Measurements from ENCODE around the gene PRR33.

PRR33 gene

DNA sequence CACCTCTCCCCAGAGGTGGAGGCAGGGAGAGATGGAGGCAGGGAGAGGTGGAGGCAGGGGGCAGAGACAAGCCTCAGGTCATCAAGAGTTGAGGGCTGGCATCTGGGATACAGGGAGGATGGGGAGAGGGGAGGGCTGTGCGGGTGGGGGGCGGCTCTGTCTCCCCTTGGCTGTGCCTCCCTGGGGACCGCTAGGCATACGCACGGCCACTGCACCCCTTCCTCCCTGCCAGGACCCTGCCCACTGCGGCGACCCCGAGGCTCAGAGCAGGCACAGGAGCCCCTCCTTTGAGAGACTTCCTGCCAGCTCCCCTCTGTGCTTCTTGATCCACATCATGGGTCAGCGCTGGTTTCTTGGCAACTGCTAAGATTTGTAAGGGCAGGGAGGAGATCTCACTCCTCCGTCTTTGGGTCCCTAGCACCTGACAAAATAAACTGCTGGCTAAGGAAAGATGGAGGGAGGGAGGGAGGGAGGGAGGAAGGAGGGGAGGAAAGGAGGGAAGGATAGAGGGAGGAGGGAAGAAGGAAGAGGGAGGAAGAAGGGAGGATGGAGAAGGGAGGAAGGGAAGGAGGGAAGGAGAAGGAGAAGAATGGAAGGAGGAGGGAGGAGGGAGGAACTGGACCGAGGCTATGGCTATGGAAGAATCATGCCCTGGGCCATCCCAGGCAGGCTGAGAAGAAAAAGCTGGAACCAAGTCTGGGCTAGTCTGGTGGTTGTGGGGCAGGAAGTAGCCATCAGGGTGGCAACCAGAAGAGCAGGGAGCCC, 18.5 kb downstream of the PRR33 start:
- TF ChIP-seq, protein P1, sequence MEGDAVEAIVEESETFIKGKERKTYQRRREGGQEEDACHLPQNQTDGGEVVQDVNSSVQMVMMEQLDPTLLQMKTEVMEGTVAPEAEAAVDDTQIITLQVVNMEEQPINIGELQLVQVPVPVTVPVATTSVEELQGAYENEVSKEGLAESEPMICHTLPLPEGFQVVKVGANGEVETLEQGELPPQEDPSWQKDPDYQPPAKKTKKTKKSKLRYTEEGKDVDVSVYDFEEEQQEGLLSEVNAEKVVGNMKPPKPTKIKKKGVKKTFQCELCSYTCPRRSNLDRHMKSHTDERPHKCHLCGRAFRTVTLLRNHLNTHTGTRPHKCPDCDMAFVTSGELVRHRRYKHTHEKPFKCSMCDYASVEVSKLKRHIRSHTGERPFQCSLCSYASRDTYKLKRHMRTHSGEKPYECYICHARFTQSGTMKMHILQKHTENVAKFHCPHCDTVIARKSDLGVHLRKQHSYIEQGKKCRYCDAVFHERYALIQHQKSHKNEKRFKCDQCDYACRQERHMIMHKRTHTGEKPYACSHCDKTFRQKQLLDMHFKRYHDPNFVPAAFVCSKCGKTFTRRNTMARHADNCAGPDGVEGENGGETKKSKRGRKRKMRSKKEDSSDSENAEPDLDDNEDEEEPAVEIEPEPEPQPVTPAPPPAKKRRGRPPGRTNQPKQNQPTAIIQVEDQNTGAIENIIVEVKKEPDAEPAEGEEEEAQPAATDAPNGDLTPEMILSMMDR (IDR thresholded peaks at IDR 0.05; ENCODE audit: borderline replicate concordance, insufficient read depth, low read depth, low read length) = no peak
- no peak overlapping the region for H3K4me3 ChIP-seq (ENCODE audit: low read depth, low read length)

GRCh38 chr11:1872267-1872985, 19.3 kb downstream of the PRR33 start:
- TF ChIP-seq, protein P1 (IDR thresholded peaks at IDR 0.05; ENCODE audit: borderline replicate concordance, insufficient read depth, low read depth, low read length) = no peak
- H3K4me3 ChIP-seq (ENCODE audit: low read depth, low read length) = no peak overlapping the region

- TF ChIP-seq, protein P1 (IDR thresholded peaks at IDR 0.05; ENCODE audit: borderline replicate concordance, insufficient read depth, low read depth, low read length) = no peak
- no peak overlapping the region for H3K4me3 ChIP-seq (ENCODE audit: low read depth, low read length)
Measured at GRCh38 chr11:1871531-1871930, 20.2 kb downstream of the PRR33 start.

GRCh38 chr11:1870721-1871466, 20.8 kb downstream of the PRR33 start:
- TF ChIP-seq, protein P1 (IDR thresholded peaks at IDR 0.05; ENCODE audit: borderline replicate concordance, insufficient read depth, low read depth, low read length) = no peak
- H3K4me3 ChIP-seq (ENCODE audit: low read depth, low read length) = no peak overlapping the region

GRCh38 chr11:1870326-1870696, 21.4 kb downstream of the PRR33 start:
- no peak overlapping the region for H3K4me3 ChIP-seq (ENCODE audit: low read depth, low read length)
- TF ChIP-seq, protein P1 (IDR thresholded peaks at IDR 0.05; ENCODE audit: borderline replicate concordance, insufficient read depth, low read depth, low read length) = no peak

DNA sequence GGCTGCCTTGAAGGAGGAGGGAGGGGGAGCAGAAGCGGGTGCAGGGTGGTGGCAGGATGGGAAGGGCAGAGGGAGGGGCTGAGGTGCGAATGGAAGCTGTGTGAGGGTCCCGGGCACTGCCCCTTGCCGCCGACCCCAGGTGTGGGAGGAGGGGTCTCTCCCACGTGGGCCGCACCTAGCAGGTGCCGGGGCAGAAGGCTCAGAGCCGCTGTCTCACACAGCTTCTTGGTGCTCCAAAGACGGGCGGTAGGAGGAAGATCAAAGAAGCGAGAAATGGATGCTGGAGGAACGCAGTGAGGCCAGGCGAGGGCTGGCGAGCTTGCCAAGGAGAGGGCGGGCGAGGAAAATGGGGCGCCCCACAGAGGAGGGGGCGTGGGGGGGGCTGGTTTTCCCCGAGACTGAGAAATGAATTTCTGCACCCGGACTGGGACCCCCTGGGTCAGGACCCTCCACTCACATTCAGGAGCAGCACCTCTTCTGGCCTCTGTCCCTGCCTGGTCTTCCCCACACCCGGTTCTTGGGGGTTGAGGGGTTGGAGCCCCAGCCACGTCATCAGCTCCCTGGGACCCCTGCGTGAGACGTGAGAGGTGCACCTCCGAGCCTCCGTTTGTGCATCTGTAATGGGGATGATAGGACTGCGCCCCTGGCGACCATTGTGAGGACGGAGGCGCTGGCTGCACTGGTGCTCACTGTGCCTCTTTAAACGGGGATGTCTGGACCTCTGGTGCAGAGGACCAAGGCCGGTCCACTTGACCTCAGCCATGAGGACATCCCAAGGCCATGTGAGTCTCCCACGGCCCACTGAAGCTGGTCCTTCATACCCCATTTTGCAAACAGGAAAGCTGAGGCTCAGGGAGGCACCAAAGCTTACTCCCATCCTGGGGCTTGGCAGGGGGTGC, 22.0 kb downstream of the PRR33 start:
- TF ChIP-seq, protein P1 (IDR thresholded peaks at IDR 0.05; ENCODE audit: borderline replicate concordance, insufficient read depth, low read depth, low read length) = no peak
- no peak overlapping the region for H3K4me3 ChIP-seq (ENCODE audit: low read depth, low read length)

Measured in GM12875 (cell line).